ENCODE results near the gene EME2. TPM values are rescaled to one million over a fixed set of nuclear protein-coding genes. Genes with fewer than 3 reads are reported as not detected.

EME2 gene
- polyA plus RNA-seq, 1 donor from 2014 or later = 21.2 TPM

DNA sequence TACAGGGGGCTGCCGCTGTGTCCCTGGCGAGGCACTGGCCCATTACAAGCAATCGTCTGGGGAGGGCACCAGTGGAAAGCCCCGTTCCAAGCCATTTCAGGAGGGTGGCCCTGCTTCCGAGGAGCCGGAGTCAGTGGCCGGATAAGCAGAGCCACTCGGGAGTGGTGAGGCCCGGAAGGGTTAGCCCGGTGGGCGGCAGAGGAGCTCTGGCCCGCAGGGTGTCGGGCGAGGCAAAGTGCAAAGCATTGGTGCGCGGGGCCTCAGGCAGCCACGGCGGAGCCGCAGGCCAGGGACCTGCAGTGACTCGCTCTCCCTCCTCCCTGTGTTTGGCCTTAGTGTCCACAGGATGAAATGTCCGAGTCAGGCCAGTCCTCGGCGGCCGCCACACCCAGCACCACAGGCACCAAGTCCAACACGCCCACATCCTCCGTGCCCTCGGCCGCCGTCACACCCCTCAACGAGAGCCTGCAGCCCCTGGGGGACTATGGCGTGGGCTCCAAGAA lies 25.9 kb upstream of the EME2 start:
- peaks cover 7% of the 10 kb centered on the region for H3K36me3 ChIP-seq (ENCODE audit: insufficient read depth, low read length)
- no peak overlapping the region for H2AFZ ChIP-seq (ENCODE audit: low read depth, low read length)
- H3K9me3 ChIP-seq (ENCODE audit: low read length) = no peaks in the 10 kb centered on the region
- H4K20me1 ChIP-seq (ENCODE audit: insufficient read depth) = no peaks in the 10 kb centered on the region
- H3K9ac ChIP-seq (ENCODE audit: low read length) = no peak overlapping the region
- H3K27ac ChIP-seq (ENCODE audit: low read length) = no peak overlapping the region
- H3K4me2 ChIP-seq (ENCODE audit: low read length) = no peak overlapping the region
- H3F3A ChIP-seq (ENCODE audit: insufficient read depth, low read length, poor library complexity, severe bottlenecking) = no peaks in the 10 kb centered on the region
- no peaks in the 10 kb centered on the region for H3K27me3 ChIP-seq (ENCODE audit: insufficient read depth, low read depth, low read length)
- TF ChIP-seq EZH2 (IDR thresholded peaks at IDR 0.05; ENCODE audit: borderline replicate concordance, insufficient read depth, low read length, poor library complexity, severe bottlenecking) = no peak
- no peak for TF ChIP-seq POLR2AphosphoS5 (IDR thresholded peaks at IDR 0.05)
- no peak for TF ChIP-seq EP300 (conservative IDR thresholded peaks at IDR 0.05; ENCODE audit: poor library complexity, severe bottlenecking)
- TF ChIP-seq SMC3 (conservative IDR thresholded peaks at IDR 0.05; ENCODE audit: poor library complexity) = no peak
- TF ChIP-seq RAD21 (conservative IDR thresholded peaks at IDR 0.05) = no peak
- TF ChIP-seq MXI1 (conservative IDR thresholded peaks at IDR 0.05; ENCODE audit: poor library complexity, severe bottlenecking) = no peak
- TF ChIP-seq, protein P1, sequence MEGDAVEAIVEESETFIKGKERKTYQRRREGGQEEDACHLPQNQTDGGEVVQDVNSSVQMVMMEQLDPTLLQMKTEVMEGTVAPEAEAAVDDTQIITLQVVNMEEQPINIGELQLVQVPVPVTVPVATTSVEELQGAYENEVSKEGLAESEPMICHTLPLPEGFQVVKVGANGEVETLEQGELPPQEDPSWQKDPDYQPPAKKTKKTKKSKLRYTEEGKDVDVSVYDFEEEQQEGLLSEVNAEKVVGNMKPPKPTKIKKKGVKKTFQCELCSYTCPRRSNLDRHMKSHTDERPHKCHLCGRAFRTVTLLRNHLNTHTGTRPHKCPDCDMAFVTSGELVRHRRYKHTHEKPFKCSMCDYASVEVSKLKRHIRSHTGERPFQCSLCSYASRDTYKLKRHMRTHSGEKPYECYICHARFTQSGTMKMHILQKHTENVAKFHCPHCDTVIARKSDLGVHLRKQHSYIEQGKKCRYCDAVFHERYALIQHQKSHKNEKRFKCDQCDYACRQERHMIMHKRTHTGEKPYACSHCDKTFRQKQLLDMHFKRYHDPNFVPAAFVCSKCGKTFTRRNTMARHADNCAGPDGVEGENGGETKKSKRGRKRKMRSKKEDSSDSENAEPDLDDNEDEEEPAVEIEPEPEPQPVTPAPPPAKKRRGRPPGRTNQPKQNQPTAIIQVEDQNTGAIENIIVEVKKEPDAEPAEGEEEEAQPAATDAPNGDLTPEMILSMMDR (IDR thresholded peaks at IDR 0.05; ENCODE audit: poor library complexity, severe bottlenecking) = no peak
- no peak for TF ChIP-seq TAF1 (IDR thresholded peaks at IDR 0.05; ENCODE audit: low read depth)
- no peak for TF ChIP-seq REST (IDR thresholded peaks at IDR 0.05; ENCODE audit: borderline replicate concordance)
- no peak overlapping the region for H3K4me3 ChIP-seq (ENCODE audit: low read length)
- H3K9me2 ChIP-seq (ENCODE audit: insufficient read depth, low read length) = no peaks in the 10 kb centered on the region
- H3K79me2 ChIP-seq (replicated peaks; ENCODE audit: insufficient read depth, low read length) = no peaks in the 10 kb centered on the region

DNA sequence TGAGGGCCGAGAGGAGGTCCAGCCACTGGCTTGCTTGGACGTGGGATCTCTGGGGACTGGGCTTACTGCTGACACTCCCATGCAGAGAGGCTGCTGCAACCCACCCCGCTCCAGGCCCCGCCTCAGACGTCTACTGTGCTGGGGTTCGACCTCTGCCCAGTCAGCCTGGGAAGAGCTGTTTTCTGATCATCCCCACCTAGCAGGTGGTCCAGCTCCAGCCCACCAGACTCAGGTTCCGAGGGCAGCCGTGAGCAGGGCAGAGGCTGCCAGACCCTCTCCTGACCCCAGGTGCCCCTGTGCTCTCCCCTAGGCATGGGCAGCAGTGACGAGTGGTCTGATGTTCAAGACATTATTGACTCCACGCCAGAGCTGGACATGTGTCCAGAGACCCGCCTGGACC lies 24.7 kb upstream of the EME2 start:
- no peak for TF ChIP-seq RAD21 (conservative IDR thresholded peaks at IDR 0.05)
- no peak for TF ChIP-seq EP300 (conservative IDR thresholded peaks at IDR 0.05; ENCODE audit: poor library complexity, severe bottlenecking)
- TF ChIP-seq EZH2 (IDR thresholded peaks at IDR 0.05; ENCODE audit: borderline replicate concordance, insufficient read depth, low read length, poor library complexity, severe bottlenecking) = no peak
- TF ChIP-seq SMC3 (conservative IDR thresholded peaks at IDR 0.05; ENCODE audit: poor library complexity) = no peak
- no peak for TF ChIP-seq MXI1 (conservative IDR thresholded peaks at IDR 0.05; ENCODE audit: poor library complexity, severe bottlenecking)
- TF ChIP-seq REST (IDR thresholded peaks at IDR 0.05; ENCODE audit: borderline replicate concordance) = no peak
- no peak for TF ChIP-seq TAF1 (IDR thresholded peaks at IDR 0.05; ENCODE audit: low read depth)
- TF ChIP-seq, protein P1 (IDR thresholded peaks at IDR 0.05; ENCODE audit: poor library complexity, severe bottlenecking) = no peak
- TF ChIP-seq POLR2AphosphoS5 (IDR thresholded peaks at IDR 0.05) = no peak
- H3K36me3 ChIP-seq (ENCODE audit: insufficient read depth, low read length) = peaks cover 7% of the 10 kb centered on the region
- H3K27ac ChIP-seq (ENCODE audit: low read length) = no peak overlapping the region

More for the DNA sequence above, 24.7 kb upstream of the EME2 start:
- Histone ChIP-seq H2AFZ (ENCODE audit: low read depth, low read length) (no peak overlapping the region), H3K4me3 (ENCODE audit: low read length) (no peak overlapping the region), H3K9me3 (ENCODE audit: low read length) (no peaks in the 10 kb centered on the region), H3F3A (ENCODE audit: insufficient read depth, low read length, poor library complexity, severe bottlenecking) (no peaks in the 10 kb centered on the region), H3K9ac (ENCODE audit: low read length) (no peak overlapping the region), H3K9me2 (ENCODE audit: insufficient read depth, low read length) (no peaks in the 10 kb centered on the region), H4K20me1 (ENCODE audit: insufficient read depth) (no peaks in the 10 kb centered on the region), H3K79me2 (replicated peaks; ENCODE audit: insufficient read depth, low read length) (no peaks in the 10 kb centered on the region), H3K4me2 (ENCODE audit: low read length) (no peak overlapping the region), H3K27me3 (ENCODE audit: insufficient read depth, low read depth, low read length) (no peaks in the 10 kb centered on the region)
